Measurements from ENCODE around the gene SHC1. TPM values are rescaled to one million over a fixed set of nuclear protein-coding genes. Genes with fewer than 3 reads are reported as not detected.

The SHC1 gene
- total RNA-seq, 1 donor from 2014 or later: 52.7 TPM

DNA sequence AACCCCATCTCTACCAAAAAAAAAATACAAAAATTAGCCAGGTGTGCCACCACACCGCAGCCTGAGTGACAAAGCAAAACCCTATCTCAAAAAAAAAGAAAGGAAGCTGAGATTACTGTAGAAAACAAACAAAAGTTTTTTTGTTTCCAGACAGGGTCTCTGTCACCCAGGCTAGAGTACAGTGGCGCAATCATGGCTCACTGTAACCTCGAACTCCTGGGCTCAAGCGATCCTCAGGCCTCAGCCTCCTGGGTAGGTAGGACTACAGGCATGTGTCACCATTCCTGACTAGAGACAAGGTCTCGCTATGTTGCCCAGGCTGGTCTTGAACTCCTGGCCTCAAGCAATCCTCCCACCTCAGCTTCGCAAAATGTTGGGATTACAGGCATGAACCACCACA, 6.2 kb downstream of the SHC1 start:
- intact Hi-C loops (cut with DNase I): loop anchor here (5.0 kb wide), 1 partner anchor 98 kb away; the partner anchor contains the start of gene EFNA4

GRCh38 chr1:154963643-154964042, 6.9 kb downstream of the SHC1 start:
- ATAC-seq (ENCODE audit: poor library complexity): no peak

More for the DNA sequence above, 6.2 kb downstream of the SHC1 start:
- DNase-seq (no peak), ATAC-seq (ENCODE audit: poor library complexity) (no peak)

DNA sequence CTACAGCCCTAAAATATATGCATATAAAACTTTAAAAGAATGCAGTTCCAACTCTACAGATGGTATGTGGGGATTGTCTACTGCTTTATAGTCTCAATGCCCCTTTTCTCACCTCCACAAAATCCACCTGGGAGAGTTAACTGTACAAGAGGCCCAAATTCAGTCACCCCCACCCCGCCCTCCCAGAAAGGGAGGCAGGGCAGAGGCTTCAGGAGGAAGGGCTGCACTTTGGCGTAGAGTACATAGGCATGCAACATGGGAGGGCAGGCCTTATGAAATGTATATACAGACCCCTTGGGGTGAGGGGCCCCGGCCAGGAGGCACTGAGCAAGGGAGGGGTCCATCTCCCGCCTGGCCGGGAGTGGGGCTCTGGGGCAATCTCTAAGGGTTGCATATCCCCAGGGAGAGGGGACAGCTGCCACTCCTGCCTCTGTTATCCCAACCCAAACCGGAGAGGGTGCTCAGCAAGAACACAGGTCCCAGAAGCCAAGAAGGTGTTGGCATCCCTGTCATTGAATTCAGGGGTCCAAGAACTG, 7.7 kb downstream of the SHC1 start:
- intact Hi-C loops (cut with DNase I): loop anchor here (5.0 kb wide), 1 partner anchor 99 kb away; the partner anchor contains the start of gene EFNA4
- DNase-seq: no peak
- no peak for ATAC-seq (ENCODE audit: poor library complexity)

More at GRCh38 chr1:154963643-154964042, 6.9 kb downstream of the SHC1 start:
- no peak for DNase-seq
- intact Hi-C loops (cut with DNase I): loop anchor here (5.0 kb wide), 1 partner anchor 99 kb away; the partner anchor contains the start of gene EFNA4

DNA sequence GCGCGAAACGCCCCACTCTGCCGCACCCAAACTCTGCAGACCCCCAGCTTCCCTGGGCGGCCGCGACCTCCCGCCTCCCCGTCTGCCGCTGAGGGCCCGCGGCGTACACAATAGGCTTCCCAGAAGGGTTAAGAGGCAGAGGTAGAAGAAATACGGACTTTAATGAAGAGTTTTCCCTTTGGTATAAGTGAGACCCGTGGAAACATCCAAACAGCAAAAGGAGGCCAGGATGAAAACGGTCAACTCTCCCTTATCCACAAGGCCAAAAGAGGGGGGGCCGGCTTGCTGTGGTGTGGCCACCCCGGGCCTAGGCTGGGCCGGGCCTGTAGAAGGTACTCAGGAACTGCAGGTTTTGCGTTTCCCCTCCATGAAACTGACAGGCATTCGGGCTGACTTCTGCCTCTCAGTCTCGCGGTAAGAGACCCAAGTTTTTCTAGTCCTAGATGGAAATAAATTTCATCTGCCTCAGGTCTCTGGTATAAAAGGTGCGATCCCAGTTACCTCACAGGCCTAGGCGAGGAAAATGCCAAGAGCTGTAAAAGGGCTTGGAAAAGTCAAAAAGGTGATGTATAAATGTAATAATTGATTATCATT, 8.3 kb downstream of the SHC1 start:
- DNase-seq (no peak), ATAC-seq (ENCODE audit: poor library complexity) (peak; percentile 18)
- intact Hi-C loops (cut with DNase I): loop anchor here (5.0 kb wide), 1 partner anchor 100 kb away; the partner anchor contains the start of gene EFNA4

- peak; percentile 90 for ATAC-seq (ENCODE audit: poor library complexity)
- intact Hi-C loops (cut with DNase I): loop anchor here (5.0 kb wide), 1 partner anchor 101 kb away; the partner anchor contains the start of gene EFNA4
- DNase-seq: peak; percentile 88
These were observed 9.1 kb downstream of the SHC1 start, which contains the start of gene PYGO2 for GRCh38 chr1:154961207-154962155. TSS of gene PYGO2 (minus strand) at chr1:154961782. CDS start at chr1:154961576, 206 bp downstream.

DNA sequence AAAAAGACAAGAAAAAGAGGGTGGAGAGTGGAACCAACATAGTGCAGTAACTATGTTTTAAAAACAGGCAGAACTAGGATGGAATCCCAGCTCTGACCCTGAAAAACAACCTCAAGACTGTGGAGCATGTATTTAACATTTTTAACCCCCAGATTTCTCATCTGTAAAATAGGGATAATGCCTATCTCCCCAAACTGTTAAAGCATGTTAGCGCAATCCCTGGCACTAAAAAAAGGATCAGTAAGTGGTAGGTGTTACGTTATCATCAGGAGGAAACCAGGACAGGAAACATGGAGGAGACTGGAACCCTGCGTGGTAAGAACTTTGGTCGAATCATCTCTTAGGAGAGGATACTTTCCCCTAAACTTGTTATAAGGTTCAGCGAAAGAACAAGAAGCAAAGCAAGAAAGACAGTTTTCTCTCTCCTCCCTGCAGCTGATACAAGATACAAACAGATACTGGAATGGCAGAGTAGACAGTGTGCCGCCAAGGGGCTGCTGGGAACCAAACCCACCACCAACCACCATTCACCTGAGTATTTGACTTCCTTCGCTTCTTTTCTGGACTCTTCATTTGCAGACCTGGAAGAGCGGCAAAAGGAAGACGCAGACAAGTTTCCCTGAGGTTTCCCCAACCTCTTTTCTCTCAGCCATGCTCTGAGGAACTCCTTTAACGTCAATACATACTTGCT, 10.0 kb downstream of the SHC1 start:
- no peak for DNase-seq
- intact Hi-C loops (cut with DNase I): loop anchor here (5.0 kb wide), 1 partner anchor 102 kb away; the partner anchor contains the start of gene EFNA4

DNA sequence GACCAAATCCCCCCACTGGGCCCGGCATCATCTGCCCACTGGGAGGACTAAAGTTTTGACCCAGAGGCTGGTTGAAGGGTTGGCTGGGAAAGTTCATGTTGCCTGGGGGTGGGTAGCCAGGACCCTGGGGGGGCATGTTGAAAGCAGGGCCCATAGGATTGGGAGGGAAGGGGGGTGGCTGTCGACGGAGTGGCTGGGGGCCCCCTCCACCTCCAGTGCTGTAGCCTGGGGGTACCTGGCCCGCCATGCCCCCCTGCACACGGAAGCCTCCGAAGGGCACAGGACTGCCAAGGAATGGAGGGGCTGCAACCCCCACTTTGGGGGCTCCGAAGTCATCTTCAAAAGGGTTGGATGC, 11.1 kb downstream of the SHC1 start:
- ATAC-seq (ENCODE audit: poor library complexity) (no peak), DNase-seq (no peak)
- intact Hi-C loops (cut with DNase I): no loop called here

More for the DNA sequence above, 10.0 kb downstream of the SHC1 start:
- ATAC-seq (ENCODE audit: poor library complexity): no peak

DNA sequence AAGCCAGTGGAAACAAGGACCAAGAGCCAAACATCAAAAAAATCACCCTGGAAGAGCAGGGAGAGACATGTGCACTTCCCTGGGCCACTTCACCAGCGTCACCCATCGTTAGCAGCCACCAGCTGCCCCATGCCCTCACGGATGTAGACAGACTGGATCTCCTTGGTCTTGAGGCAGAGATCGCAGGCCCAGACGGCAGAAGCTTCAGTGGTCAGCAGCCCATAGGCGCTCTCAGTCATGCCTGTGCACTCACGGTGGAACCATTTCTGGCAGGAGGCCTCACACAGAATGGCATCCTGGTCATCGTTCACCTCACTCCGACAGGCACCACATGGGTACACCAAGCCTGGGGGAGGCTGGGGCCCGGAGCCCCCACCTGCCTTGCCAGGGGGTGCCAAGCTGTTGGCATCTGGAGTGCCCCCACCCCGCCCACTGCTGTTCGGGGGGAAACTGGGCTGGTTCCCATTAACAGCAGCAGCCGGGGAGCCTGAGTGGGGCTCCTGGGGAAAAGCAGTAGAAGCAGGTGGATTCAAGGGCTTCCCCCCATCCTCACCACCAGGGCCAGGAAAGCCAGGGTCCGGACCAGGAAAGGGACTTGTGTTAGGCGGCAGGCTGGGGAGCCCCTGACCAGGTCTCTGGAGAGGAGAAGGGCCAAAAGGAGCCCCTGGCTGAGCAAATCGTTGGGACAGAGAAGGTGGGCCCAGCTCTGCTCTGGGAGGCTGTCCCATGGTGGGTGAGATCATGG, 11.7 kb downstream of the SHC1 start:
- intact Hi-C loops (cut with DNase I): no loop called here
- DNase-seq: no peak
- ATAC-seq (ENCODE audit: poor library complexity): no peak

GRCh38 chr1:154958036-154958435, 12.5 kb downstream of the SHC1 start:
- intact Hi-C loops (cut with DNase I): no loop called here
- ATAC-seq (ENCODE audit: poor library complexity): no peak
- DNase-seq: no peak

GRCh38 chr1:154957091-154957657, 13.4 kb downstream of the SHC1 start:
- DNase-seq (no peak), ATAC-seq (ENCODE audit: poor library complexity) (no peak)
- intact Hi-C loops (cut with DNase I): no loop called here

GRCh38 chr1:154956544-154956941, 14.0 kb downstream of the SHC1 start:
- intact Hi-C loops (cut with DNase I): no loop called here
- DNase-seq (peak; percentile 74), ATAC-seq (ENCODE audit: poor library complexity) (peak; percentile 19)

- DNase-seq: no peak
- peak; percentile 92 for ATAC-seq (ENCODE audit: poor library complexity)
- intact Hi-C loops (cut with DNase I): no loop called here
These were observed 14.6 kb downstream of the SHC1 start, which contains the start of gene PBXIP1 for GRCh38 chr1:154955718-154956543. TSS of gene PBXIP1 (minus strand) at chr1:154956099. CDS start at chr1:154953721, 2,378 bp downstream.

DNA sequence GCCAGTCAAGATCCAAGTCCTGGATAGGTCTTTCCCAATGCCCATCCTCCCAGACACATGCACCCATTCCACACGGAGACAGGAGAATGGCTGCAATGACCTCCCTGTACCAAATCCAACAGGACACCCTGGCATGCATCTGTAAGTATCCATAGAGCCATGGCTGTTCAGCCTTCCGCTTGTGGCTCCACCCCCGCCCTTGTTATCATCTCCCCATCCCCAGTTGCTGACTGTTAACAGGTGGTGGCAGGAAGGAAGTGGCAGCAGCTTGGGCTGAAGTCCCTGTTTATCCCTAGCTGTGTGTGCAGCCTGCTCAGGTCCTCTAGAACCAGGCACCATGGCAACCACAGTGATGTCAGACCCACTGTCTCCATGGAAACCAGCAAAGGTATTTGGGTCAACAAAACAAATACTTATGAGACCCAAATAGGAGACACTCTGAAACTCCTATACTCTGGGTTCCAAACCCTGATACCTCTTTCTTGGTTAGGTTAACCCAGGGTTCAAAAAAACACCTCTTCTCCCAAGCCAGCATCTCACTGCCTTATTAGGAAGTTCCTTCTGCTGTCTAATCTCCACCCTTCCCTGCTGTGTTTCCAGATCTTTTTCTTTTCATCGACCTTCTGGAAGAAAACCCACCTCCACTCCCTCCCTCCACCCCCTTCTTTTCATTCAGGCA, 15.4 kb downstream of the SHC1 start:
- intact Hi-C loops (cut with DNase I): no loop called here
- no peak for ATAC-seq (ENCODE audit: poor library complexity)
- DNase-seq: no peak

DNA sequence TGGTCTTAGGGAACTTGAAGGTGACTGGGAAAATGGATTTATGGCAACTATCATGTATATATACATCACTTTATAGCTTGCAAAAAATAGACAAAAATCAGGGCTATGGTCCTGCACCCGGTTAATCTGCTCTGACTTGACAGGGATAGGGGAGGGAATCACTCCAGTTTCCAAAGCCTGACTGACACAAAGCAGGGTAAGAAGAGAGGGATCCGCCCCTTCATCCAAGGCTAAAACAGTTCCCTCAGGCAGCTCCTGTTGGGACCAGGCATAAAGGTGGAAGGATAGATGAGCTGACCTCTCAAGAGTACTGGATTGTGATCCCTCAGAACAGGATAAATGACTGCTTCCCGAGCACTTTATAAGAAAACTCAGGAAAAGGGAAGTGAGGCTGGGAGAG, 16.0 kb downstream of the SHC1 start:
- no peak for ATAC-seq (ENCODE audit: poor library complexity)
- intact Hi-C loops (cut with DNase I): no loop called here

GRCh38 chr1:154953611-154954038, 16.9 kb downstream of the SHC1 start:
- intact Hi-C loops (cut with DNase I): no loop called here
- no peak for DNase-seq
- no peak for ATAC-seq (ENCODE audit: poor library complexity)

More for the DNA sequence above, 16.0 kb downstream of the SHC1 start:
- DNase-seq: no peak

- intact Hi-C loops (cut with DNase I): no loop called here
- ATAC-seq (ENCODE audit: poor library complexity): no peak
- no peak for DNase-seq
These were observed 17.9 kb downstream of the SHC1 start for GRCh38 chr1:154952664-154953063.

All from Right ventricle myocardium superior (tissue), 1 donor.